A549 (cell line): ENCODE data around the gene MAML2.

Experiments
- CBX8 ChIP-seq: fragments of 200-600 bp; sonication (generic); IDR thresholded peaks from 2 replicates; pipeline ENCODE4 v1.6.1; 2016
- CEBPB ChIP-seq, 2 experiments: fragments of >200 bp in 1 of 2; sonication (Bioruptor Twin) in 1 of 2; formaldehyde crosslinking in 1 of 2; IDR thresholded peaks; 2 replicates each; pipeline ENCODE4 v1.6.1; 2012 to 2016
- CHD2 ChIP-seq: fragments of 150-350 bp; IDR thresholded peaks from 2 replicates; pipeline ENCODE4 v1.6.1; 2014; ENCODE audit warnings: low read length; ENCODE audit not compliant: partially characterized antibody
- EHF ChIP-seq: fragments of 250-450 bp; sonication (Bioruptor Pico); IDR thresholded peaks from 2 replicates; pipeline ENCODE4 v1.5.0; 2020; ENCODE audit warnings: mild to moderate bottlenecking
- ESRRA ChIP-seq: fragments of 150-350 bp; IDR thresholded peaks from 2 replicates; pipeline ENCODE4 v1.6.1; 2014; ENCODE audit warnings: mild to moderate bottlenecking, low read length, borderline replicate concordance
- FOSL2 ChIP-seq, 2 experiments: fragments of 450-650 bp in 1 of 2; fragments of >200 bp in 1 of 2; sonication (Bioruptor Twin) in 1 of 2; formaldehyde crosslinking; IDR thresholded peaks; 2 replicates each; pipeline versions ENCODE4 v1.5.0 to v1.6.1; 2016 to 2020; ENCODE audit warnings: mild to moderate bottlenecking in 1 of 2, moderate library complexity in 1 of 2
- MAZ ChIP-seq: fragments of 150-350 bp; IDR thresholded peaks from 2 replicates; pipeline ENCODE4 v1.6.1; 2014; ENCODE audit warnings: antibody characterized with exemption, low read depth, low read length, borderline replicate concordance
- NR3C1 ChIP-seq: fragments of >200 bp; sonication (Bioruptor Twin); formaldehyde crosslinking; IDR thresholded peaks from 3 replicates; pipeline ENCODE4 v1.6.1; 2017
- POLR2A ChIP-seq: IDR thresholded peaks from 2 replicates; pipeline ENCODE4 v1.6.1; 2012; ENCODE audit warnings: mild to moderate bottlenecking, low read length
- RAD21 ChIP-seq, 2 experiments: fragments of >200 bp in 1 of 2; sonication (Bioruptor Twin) in 1 of 2; formaldehyde crosslinking in 1 of 2; IDR thresholded peaks in 1 of 2; conservative IDR thresholded peaks in 1 of 2; 2 replicates in 1 of 2; 3 replicates in 1 of 2; pipeline ENCODE4 v1.6.1; 2012 to 2018; ENCODE audit warnings: inconsistent platforms in 1 of 2
- RARB ChIP-seq: fragments of 250-450 bp; sonication (Bioruptor Pico); IDR thresholded peaks from 2 replicates; pipeline ENCODE4 v1.8.0; 2021; ENCODE audit warnings: mild to moderate bottlenecking, moderate library complexity
- TF ChIP-seq, protein P1 (sequence below): fragments of >200 bp; sonication (Bioruptor Twin); formaldehyde crosslinking; IDR thresholded peaks from 3 replicates; pipeline ENCODE4 v1.5.1; 2016
- TF ChIP-seq, protein P2 (sequence below): fragments of 450-650 bp; IDR thresholded peaks from 2 replicates; pipeline ENCODE4 v1.6.1; 2014; ENCODE audit warnings: antibody characterized with exemption
- TF ChIP-seq, protein P3 (sequence below): fragments of 200-600 bp; sonication (generic); IDR thresholded peaks from 2 replicates; pipeline ENCODE4 v1.6.1; 2016; ENCODE audit warnings: antibody characterized with exemption, mild to moderate bottlenecking, moderate library complexity

DNA sequence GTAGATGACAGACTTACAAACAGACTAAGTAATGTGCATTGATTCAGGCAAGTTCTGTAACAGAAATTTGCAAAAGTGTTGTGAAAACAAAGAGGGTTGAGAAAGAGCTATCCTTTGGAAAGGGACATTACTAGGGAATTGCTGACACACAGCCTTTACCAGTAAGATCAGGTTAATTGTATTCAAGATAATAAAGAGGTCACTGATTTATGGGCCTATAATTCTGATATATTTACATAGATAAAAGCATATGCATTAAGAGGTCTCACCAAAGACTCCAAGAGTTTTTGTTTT, 138.7 kb downstream of the MAML2 start:
- TF ChIP-seq CEBPB (IDR thresholded peaks at IDR 0.05), result no peak
- TF ChIP-seq, protein P1, sequence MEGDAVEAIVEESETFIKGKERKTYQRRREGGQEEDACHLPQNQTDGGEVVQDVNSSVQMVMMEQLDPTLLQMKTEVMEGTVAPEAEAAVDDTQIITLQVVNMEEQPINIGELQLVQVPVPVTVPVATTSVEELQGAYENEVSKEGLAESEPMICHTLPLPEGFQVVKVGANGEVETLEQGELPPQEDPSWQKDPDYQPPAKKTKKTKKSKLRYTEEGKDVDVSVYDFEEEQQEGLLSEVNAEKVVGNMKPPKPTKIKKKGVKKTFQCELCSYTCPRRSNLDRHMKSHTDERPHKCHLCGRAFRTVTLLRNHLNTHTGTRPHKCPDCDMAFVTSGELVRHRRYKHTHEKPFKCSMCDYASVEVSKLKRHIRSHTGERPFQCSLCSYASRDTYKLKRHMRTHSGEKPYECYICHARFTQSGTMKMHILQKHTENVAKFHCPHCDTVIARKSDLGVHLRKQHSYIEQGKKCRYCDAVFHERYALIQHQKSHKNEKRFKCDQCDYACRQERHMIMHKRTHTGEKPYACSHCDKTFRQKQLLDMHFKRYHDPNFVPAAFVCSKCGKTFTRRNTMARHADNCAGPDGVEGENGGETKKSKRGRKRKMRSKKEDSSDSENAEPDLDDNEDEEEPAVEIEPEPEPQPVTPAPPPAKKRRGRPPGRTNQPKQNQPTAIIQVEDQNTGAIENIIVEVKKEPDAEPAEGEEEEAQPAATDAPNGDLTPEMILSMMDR, result no peak
- TF ChIP-seq, protein P2, sequence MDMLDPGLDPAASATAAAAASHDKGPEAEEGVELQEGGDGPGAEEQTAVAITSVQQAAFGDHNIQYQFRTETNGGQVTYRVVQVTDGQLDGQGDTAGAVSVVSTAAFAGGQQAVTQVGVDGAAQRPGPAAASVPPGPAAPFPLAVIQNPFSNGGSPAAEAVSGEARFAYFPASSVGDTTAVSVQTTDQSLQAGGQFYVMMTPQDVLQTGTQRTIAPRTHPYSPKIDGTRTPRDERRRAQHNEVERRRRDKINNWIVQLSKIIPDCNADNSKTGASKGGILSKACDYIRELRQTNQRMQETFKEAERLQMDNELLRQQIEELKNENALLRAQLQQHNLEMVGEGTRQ, result no peak
- TF ChIP-seq EHF (CRISPR knock-in tag), result no peak
- TF ChIP-seq MAZ, result no peak
- TF ChIP-seq RARB, result no peak
- no peak for TF ChIP-seq ESRRA
- no peak for TF ChIP-seq RAD21 (conservative IDR thresholded peaks at IDR 0.05 in 1 of 2, IDR thresholded peaks at IDR 0.05 in 1 of 2)
- TF ChIP-seq, protein P3, sequence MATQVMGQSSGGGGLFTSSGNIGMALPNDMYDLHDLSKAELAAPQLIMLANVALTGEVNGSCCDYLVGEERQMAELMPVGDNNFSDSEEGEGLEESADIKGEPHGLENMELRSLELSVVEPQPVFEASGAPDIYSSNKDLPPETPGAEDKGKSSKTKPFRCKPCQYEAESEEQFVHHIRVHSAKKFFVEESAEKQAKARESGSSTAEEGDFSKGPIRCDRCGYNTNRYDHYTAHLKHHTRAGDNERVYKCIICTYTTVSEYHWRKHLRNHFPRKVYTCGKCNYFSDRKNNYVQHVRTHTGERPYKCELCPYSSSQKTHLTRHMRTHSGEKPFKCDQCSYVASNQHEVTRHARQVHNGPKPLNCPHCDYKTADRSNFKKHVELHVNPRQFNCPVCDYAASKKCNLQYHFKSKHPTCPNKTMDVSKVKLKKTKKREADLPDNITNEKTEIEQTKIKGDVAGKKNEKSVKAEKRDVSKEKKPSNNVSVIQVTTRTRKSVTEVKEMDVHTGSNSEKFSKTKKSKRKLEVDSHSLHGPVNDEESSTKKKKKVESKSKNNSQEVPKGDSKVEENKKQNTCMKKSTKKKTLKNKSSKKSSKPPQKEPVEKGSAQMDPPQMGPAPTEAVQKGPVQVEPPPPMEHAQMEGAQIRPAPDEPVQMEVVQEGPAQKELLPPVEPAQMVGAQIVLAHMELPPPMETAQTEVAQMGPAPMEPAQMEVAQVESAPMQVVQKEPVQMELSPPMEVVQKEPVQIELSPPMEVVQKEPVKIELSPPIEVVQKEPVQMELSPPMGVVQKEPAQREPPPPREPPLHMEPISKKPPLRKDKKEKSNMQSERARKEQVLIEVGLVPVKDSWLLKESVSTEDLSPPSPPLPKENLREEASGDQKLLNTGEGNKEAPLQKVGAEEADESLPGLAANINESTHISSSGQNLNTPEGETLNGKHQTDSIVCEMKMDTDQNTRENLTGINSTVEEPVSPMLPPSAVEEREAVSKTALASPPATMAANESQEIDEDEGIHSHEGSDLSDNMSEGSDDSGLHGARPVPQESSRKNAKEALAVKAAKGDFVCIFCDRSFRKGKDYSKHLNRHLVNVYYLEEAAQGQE, result no peak
- TF ChIP-seq CBX8, result no peak
- TF ChIP-seq CHD2, result no peak
- no peak for TF ChIP-seq POLR2A
- no peak for TF ChIP-seq FOSL2 (IDR thresholded peaks at IDR 0.05)
- TF ChIP-seq FOSL2 (CRISPR knock-in tag; IDR thresholded peaks at IDR 0.05), result no peak
- no peak for TF ChIP-seq NR3C1
